Heart left ventricle (tissue), 16 donors: ENCODE data around the gene TMEM59. TPM values are rescaled to one million over a fixed set of nuclear protein-coding genes. Genes with fewer than 3 reads are reported as not detected.
"Not testable (repeated sequence)": the region's sequence is repeated elsewhere in the genome, so short reads cannot be mapped to it uniquely, and the experiment has no call there.

ENCODE experiments used
- ATAC-seq, 4 donors: fragments of 200-7000 bp; cut with Tn5 transposase; one replicate each; pipeline ENCODE4 v1.9.1; 2020 to 2022; ENCODE audit warnings: moderate library complexity in 4 of 4, mild to moderate bottlenecking in 3 of 4, moderate number of reproducible peaks in 1 of 4
- DNase-seq, 5 donors: peaks; one replicate each; pipeline ENCODE4 v3.0.0-alpha.2; 2020
- H3K27ac ChIP-seq, 12 donors: fragments of 200-600 bp; sonication (generic) in 4 of 12; one replicate each; pipeline versions ENCODE4 v1.5.0 to v1.8.0; 2016 to 2022; ENCODE audit warnings: mild to moderate bottlenecking in 2 of 12
- H3K27me3 ChIP-seq, 9 donors: fragments of 200-600 bp; sonication (generic) in 2 of 9; one replicate each; pipeline versions ENCODE4 v1.5.1 to v1.8.0; 2016 to 2022; ENCODE audit warnings: mild to moderate bottlenecking in 3 of 9
- H3K36me3 ChIP-seq, 9 donors: fragments of 200-600 bp; sonication (generic) in 2 of 9; one replicate each; pipeline versions ENCODE4 v1.5.0 to v1.8.0; 2018 to 2022; ENCODE audit warnings: mild to moderate bottlenecking in 2 of 9
- H3K4me1 ChIP-seq, 12 donors: fragments of 200-600 bp; sonication (generic) in 4 of 12; one replicate each; pipeline versions ENCODE4 v1.5.0 to v1.8.0; 2016 to 2022; ENCODE audit warnings: mild to moderate bottlenecking in 3 of 12
- H3K4me3 ChIP-seq, 12 donors: fragments of 200-600 bp; sonication (generic) in 4 of 12; one replicate each; pipeline versions ENCODE4 v1.5.0 to v1.8.0; 2017 to 2022; ENCODE audit warnings: mild to moderate bottlenecking in 9 of 12, moderate library complexity in 4 of 12
- H3K9me3 ChIP-seq, 12 donors: fragments of 200-600 bp; sonication (generic) in 4 of 12; one replicate each; pipeline versions ENCODE4 v1.5.0 to v1.8.0; 2016 to 2022; ENCODE audit warnings: mild to moderate bottlenecking in 1 of 12
- POLR2A ChIP-seq, 2 donors: fragments of 450-650 bp; IDR thresholded peaks; one replicate each; pipeline ENCODE4 v1.6.1; 2017; ENCODE audit warnings: antibody characterized with exemption in 2 of 2, mild to moderate bottlenecking in 2 of 2, moderate library complexity in 2 of 2
- WGBS, 4 donors: extraction: QIAGEN DNeasy Blood & Tissue Kit in 2 of 4; methylation state at CpG; one replicate each; pipeline versions ENCODE4 v1.1.5 to v1.1.7; 2013 to 2018; 5-methylcytosine and 5-hydroxymethylcytosine counted together
- intact Hi-C, 10 donors: fragments of 100-400 bp; cut with DNase I; formaldehyde crosslinking; loops; one replicate each; pipeline versions ENCODE4 v1.11.1 to v1.14.2; 2022
- polyA plus RNA-seq, 2 donors: library from polyadenylated mRNA; stranded (reverse); fragments of 200-250 nt; gene quantifications; one replicate each; pipeline ENCODE4 v1.2.3, GENCODE V29; 2013
- total RNA-seq, 9 donors: library from RNA; depleted of rRNA in 2 of 9; stranded (reverse); fragments of >200 nt in 2 of 9; fragmentation: NEBNext Ultra II Directional in 3 of 9; extraction: Animal tissue kit (Norgen Biotek cat#: 25700) in 3 of 9; gene quantifications; one replicate each; pipeline versions ENCODE4 v1.1.0 to v1.2.4, GENCODE V29; 2016 to 2023
- TF ChIP-seq, protein P1 (sequence below), 12 donors: fragments of 200-600 bp; sonication (generic) in 4 of 12; IDR thresholded peaks; one replicate each; pipeline versions ENCODE4 v1.5.0 to v1.8.0; 2018 to 2022; ENCODE audit warnings: antibody characterized with exemption in 12 of 12, mild to moderate bottlenecking in 5 of 12
- donor health status: ischemic (EF 13 %, LVEDD 7.1; RV severe dilation, severe dysfunction).
- donor health status: healthy with polysubstance abuse.
- donor health status: DM: no; HTN: yes; CAD: no.
- donor health status: DM: no; HTN: no; CAD: no.
- donor health status: ischemic (EF 25% LVEDD 6.9; RV normal size, moderate dysfunction).
- donor health status: ischemic (EF 25% LVEDD 5.7; RV mildly dilated, moderate dysfunction).
- donor health status: healthy.
- donor health status: DM: yes; HTN: yes; CAD: no.
- donor health status: ischemic (EF 35%, LVEDD 5.7; RV mildly dilated, moderate dysfunction).
- donor health status: nonischemic (EF 11% LVEDD 7.7; RV severe dilation, severe dysfunction).
- donor health status: DM: yes; HTN: yes; CAD: no.
- donor health status: PGD.
- donor health status: ischemic (EF 29% LVEDD 5.4; RV normal size, mild dysfunction).
- donor health status: nonischemic (EF 23%, LVEDD 6.1; RV moderate dilation, normal function).

The TMEM59 gene
- total and polyA plus RNA-seq, 11 donors: 124 to 496 (median 352) TPM

GRCh38 chr1:54024358-54024757 is 28.6 kb downstream of the TMEM59 start:
- H3K27me3 ChIP-seq: no peaks in the 10 kb centered on the region
- intact Hi-C loops: no loop called here
- WGBS, 4 donors: 83 to 93% (median 87%) methylated on average over 2 of the region's 2 CpGs
- no peaks in the 10 kb centered on the region for H3K9me3 ChIP-seq
- no peak for ATAC-seq
- TF ChIP-seq, protein P1, sequence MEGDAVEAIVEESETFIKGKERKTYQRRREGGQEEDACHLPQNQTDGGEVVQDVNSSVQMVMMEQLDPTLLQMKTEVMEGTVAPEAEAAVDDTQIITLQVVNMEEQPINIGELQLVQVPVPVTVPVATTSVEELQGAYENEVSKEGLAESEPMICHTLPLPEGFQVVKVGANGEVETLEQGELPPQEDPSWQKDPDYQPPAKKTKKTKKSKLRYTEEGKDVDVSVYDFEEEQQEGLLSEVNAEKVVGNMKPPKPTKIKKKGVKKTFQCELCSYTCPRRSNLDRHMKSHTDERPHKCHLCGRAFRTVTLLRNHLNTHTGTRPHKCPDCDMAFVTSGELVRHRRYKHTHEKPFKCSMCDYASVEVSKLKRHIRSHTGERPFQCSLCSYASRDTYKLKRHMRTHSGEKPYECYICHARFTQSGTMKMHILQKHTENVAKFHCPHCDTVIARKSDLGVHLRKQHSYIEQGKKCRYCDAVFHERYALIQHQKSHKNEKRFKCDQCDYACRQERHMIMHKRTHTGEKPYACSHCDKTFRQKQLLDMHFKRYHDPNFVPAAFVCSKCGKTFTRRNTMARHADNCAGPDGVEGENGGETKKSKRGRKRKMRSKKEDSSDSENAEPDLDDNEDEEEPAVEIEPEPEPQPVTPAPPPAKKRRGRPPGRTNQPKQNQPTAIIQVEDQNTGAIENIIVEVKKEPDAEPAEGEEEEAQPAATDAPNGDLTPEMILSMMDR (IDR thresholded peaks at IDR 0.05): no peak
- TF ChIP-seq POLR2A (IDR thresholded peaks at IDR 0.05): no peak
- H3K36me3 ChIP-seq: peaks cover 0 to 3% (median 0%) of the 10 kb centered on the region in 9 donors
- no peak overlapping the region for H3K27ac ChIP-seq
- DNase-seq: no peak
- no peak overlapping the region for H3K4me3 ChIP-seq
- peaks cover 0 to 14% (median 2%) of the 10 kb centered on the region in 12 donors for H3K4me1 ChIP-seq

DNA sequence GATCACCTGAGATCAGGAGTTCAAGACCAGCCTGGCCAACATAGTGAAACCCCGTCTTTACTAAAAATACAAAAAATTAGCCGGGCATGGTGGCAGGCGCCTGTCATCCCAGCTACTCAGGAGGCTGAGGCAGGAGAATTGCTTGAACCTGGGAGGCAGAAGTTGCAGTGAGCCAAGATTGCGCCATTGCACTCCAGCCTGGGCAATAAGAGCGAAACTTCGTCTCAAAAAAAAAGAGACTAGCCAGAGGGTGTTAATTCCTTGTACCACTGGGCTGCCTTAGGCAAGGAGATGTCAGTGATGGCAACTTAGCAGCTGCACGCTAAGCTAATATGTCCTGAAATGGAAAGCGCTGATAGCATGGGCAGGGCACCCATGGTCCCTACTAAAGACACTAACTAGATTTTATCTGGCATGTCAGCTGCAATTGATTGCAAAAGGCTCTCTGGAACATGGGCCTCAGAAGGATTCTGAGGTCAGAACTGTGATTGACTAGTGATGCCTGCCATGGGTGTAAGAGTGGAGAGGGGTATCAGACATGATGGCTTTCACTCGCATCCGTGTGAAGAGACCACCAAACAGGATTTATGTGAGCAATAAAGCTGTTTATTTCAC is 33.3 kb downstream of the TMEM59 start:
- H3K27ac ChIP-seq, intact Hi-C loops, H3K4me1 ChIP-seq, H3K4me3 ChIP-seq, DNase-seq, H3K9me3 ChIP-seq, ATAC-seq, H3K36me3 ChIP-seq: not testable (repeated sequence)
- 87 to 90% (median 88%) methylated on average over 10 of the region's 10 CpGs for WGBS, 4 donors
- peaks cover 0 to 15% (median 0%) of the 10 kb centered on the region in 9 donors for H3K27me3 ChIP-seq

- H3K4me1 ChIP-seq: no peaks in the 10 kb centered on the region
- H3K27me3 ChIP-seq: peaks cover 0 to 24% (median 0%) of the 10 kb centered on the region in 9 donors
- intact Hi-C loops: no loop called here
- 74 to 81% (median 76%) methylated on average over 5 of the region's 5 CpGs for WGBS, 4 donors
- H3K36me3 ChIP-seq: no peaks in the 10 kb centered on the region
- DNase-seq (no peak), ATAC-seq (no peak)
- H3K4me3 ChIP-seq: no peak overlapping the region
- H3K9me3 ChIP-seq: no peaks in the 10 kb centered on the region
- H3K27ac ChIP-seq: no peak overlapping the region
- TF ChIP-seq, protein P1 (IDR thresholded peaks at IDR 0.05): no peak
- TF ChIP-seq POLR2A (IDR thresholded peaks at IDR 0.05): no peak
These were observed 34.4 kb downstream of the TMEM59 start for GRCh38 chr1:54018635-54019034.

GRCh38 chr1:54017979-54018378 is 35.0 kb downstream of the TMEM59 start, which contains the start of gene LDLRAD1:
TSS of gene LDLRAD1 (minus strand) at chr1:54018186. CDS start at chr1:54018112, 74 bp downstream.
- Histone ChIP-seq H3K27me3 (peaks cover 0 to 24% (median 0%) of the 10 kb centered on the region in 9 donors), H3K9me3 (no peaks in the 10 kb centered on the region), H3K4me1 (no peaks in the 10 kb centered on the region), H3K36me3 (no peaks in the 10 kb centered on the region), H3K4me3 (no peak within 1 kb of the TSS), H3K27ac (no peak within 1 kb of the TSS)
- TF ChIP-seq, protein P1 (IDR thresholded peaks at IDR 0.05): no peak
- TF ChIP-seq POLR2A (IDR thresholded peaks at IDR 0.05): no peak
- DNase-seq (no peak), ATAC-seq (peak in 1 of 4 donors; percentile 7)
- 47 to 60% (median 56%) methylated on average over 6 of the region's 6 CpGs for WGBS, 4 donors
- intact Hi-C loops: no loop called here
